Natural killer cell (primary cell): ENCODE data around the gene METTL1. TPM values are rescaled to one million over a fixed set of nuclear protein-coding genes. Genes with fewer than 3 reads are reported as not detected.
"Not testable (repeated sequence)": the region's sequence is repeated elsewhere in the genome, so short reads cannot be mapped to it uniquely, and the experiment has no call there.

Experiments
- ATAC-seq, 3 donors: fragments of 150-1000 bp in 2 of 3; fragments of 200-7000 bp in 1 of 3; cut with Tn5 transposase; 1 replicate in 1 of 3; 2 replicates in 2 of 3; pipeline ENCODE4 v1.10.0; 2021; ENCODE audit warnings: mild to moderate bottlenecking in 2 of 3, moderate library complexity in 2 of 3
- DNase-seq, 2 donors: peaks; one replicate each; pipeline versions ENCODE4 v3.0.0 to v3.0.0-alpha.2; 2013 to 2021; ENCODE audit warnings: mixed read lengths in 1 of 2
- H3K27ac ChIP-seq: one replicate; pipeline ENCODE4 v1.5.1; 2013; ENCODE audit warnings: mild to moderate bottlenecking, low read length
- H3K27me3 ChIP-seq: one replicate; pipeline ENCODE4 v1.6.1; 2013; ENCODE audit warnings: low read length; ENCODE audit not compliant: control insufficient read depth, insufficient read depth
- H3K36me3 ChIP-seq: one replicate; pipeline ENCODE4 v1.6.1; 2013; ENCODE audit warnings: low read length; ENCODE audit not compliant: control insufficient read depth, insufficient read depth
- H3K4me1 ChIP-seq: one replicate; pipeline ENCODE4 v1.6.1; 2013; ENCODE audit warnings: low read length; ENCODE audit not compliant: control insufficient read depth, insufficient read depth
- H3K4me3 ChIP-seq: one replicate; pipeline ENCODE4 v1.5.1; 2013; ENCODE audit warnings: low read length
- H3K9me3 ChIP-seq: one replicate; pipeline ENCODE4 v1.6.1; 2013; ENCODE audit warnings: low read length; ENCODE audit not compliant: control insufficient read depth, insufficient read depth
- H3K27ac Mint-ChIP-seq, 2 donors: one replicate each; pipeline ENCODE4 v1.8.0; 2022; ENCODE audit warnings: mild to moderate bottlenecking in 2 of 2, mixed read lengths in 2 of 2, moderate library complexity in 1 of 2
- H3K27me3 Mint-ChIP-seq, 2 donors: one replicate each; pipeline ENCODE4 v1.8.0; 2022; ENCODE audit warnings: low read depth in 2 of 2, mixed read lengths in 2 of 2
- H3K36me3 Mint-ChIP-seq: one replicate; pipeline ENCODE4 v1.8.0; 2022; ENCODE audit warnings: mixed read lengths
- H3K4me1 Mint-ChIP-seq, 2 donors: one replicate each; pipeline ENCODE4 v1.8.0; 2022; ENCODE audit warnings: mixed read lengths in 2 of 2
- H3K4me3 Mint-ChIP-seq: one replicate; pipeline ENCODE4 v1.8.0; 2022; ENCODE audit warnings: mild to moderate bottlenecking, moderate library complexity, mixed read lengths
- H3K9me3 Mint-ChIP-seq, 2 donors: one replicate each; pipeline ENCODE4 v1.8.0; 2022; ENCODE audit warnings: mixed read lengths in 2 of 2
- CTCF ChIP-seq: fragments of 200-600 bp; IDR thresholded peaks from one replicate; pipeline ENCODE4 v1.8.0; 2022; ENCODE audit warnings: antibody characterized with exemption
- WGBS: methylation state at CpG from one replicate; pipeline ENCODE4 v1.1.7; 2013; ENCODE audit warnings: missing lambda C conversion rate; ENCODE audit not compliant: insufficient coverage; 5-methylcytosine and 5-hydroxymethylcytosine counted together
- intact Hi-C: fragments of 100-400 bp; cut with micrococcal nuclease; formaldehyde crosslinking; loops from one replicate; pipeline ENCODE4 v1.14.2; 2022
- total RNA-seq, 4 donors: library from RNA; stranded (reverse); fragments of 120-200 nt in 1 of 4; gene quantifications; one replicate each; pipeline versions ENCODE4 v1.2.3 to v1.2.4, GENCODE V29; 2013 to 2022

The METTL1 gene
- 10 to 100 TPM in 1 of 3 donors, 1 to 10 TPM in 2; 8.0 to 12.5 (median 8.8) TPM for total RNA-seq
- 5.9 TPM for total RNA-seq (2013)

GRCh38 chr12:57771873-57772428 is at the start of gene METTL1:
Gene METTL1, minus strand, starts transcription at chr12:57772105. Its CDS starts 22 bp downstream, at chr12:57772083.
- Histone ChIP-seq H3K27ac (peak within 1 kb of the TSS; percentile 80), H3K4me3 (peak within 1 kb of the TSS; percentile 77), H3K27me3 (peaks cover 4% of the 10 kb centered on the region), H3K36me3 (no peaks in the 10 kb centered on the region), H3K4me1 (peaks cover 25% of the 10 kb centered on the region), H3K9me3 (no peaks in the 10 kb centered on the region)
- intact Hi-C loops = no loop called here
- H3K27ac Mint-ChIP-seq = peak within 1 kb of the TSS; percentile 89 to 94
- H3K4me3 Mint-ChIP-seq = peak within 1 kb of the TSS; percentile 97
- H3K36me3 Mint-ChIP-seq = no peaks in the 10 kb centered on the region
- DNase-seq = peak; percentile 79 to 94
- 0% methylated on average over 28 of the region's 28 CpGs for WGBS
- H3K27me3 Mint-ChIP-seq = peaks cover 4 to 5% of the 10 kb centered on the region in 2 donors
- H3K4me1 Mint-ChIP-seq = peaks cover 14% of the 10 kb centered on the region in 2 donors
- TF ChIP-seq CTCF = no peak
- H3K9me3 Mint-ChIP-seq = no peaks in the 10 kb centered on the region
- peak; percentile 93 to 94 (median 93) for ATAC-seq

- H3K9me3 Mint-ChIP-seq, H3K9me3 ChIP-seq, H3K4me3 Mint-ChIP-seq, ATAC-seq, H3K27ac ChIP-seq, H3K4me3 ChIP-seq, intact Hi-C loops, H3K27me3 Mint-ChIP-seq, H3K4me1 ChIP-seq, H3K27me3 ChIP-seq, DNase-seq, H3K36me3 Mint-ChIP-seq: not testable (repeated sequence)
- WGBS = 90% methylated on average over 3 of the region's 5 CpGs
- peaks cover 56% of the 10 kb centered on the region for H3K36me3 ChIP-seq
- peak overlapping the region; percentile 34 to 70 for H3K27ac Mint-ChIP-seq
- peaks cover 11 to 18% of the 10 kb centered on the region in 2 donors for H3K4me1 Mint-ChIP-seq
These were observed 49.1 kb upstream of the METTL1 start for GRCh38 chr12:57821015-57821414.

GRCh38 chr12:57820119-57820518 is 48.2 kb upstream of the METTL1 start:
- H3K4me3 ChIP-seq, DNase-seq, H3K4me3 Mint-ChIP-seq, H3K27ac ChIP-seq, H3K9me3 Mint-ChIP-seq, H3K9me3 ChIP-seq, H3K27me3 Mint-ChIP-seq, ATAC-seq, H3K4me1 ChIP-seq, H3K27me3 ChIP-seq, intact Hi-C loops, H3K36me3 Mint-ChIP-seq: not testable (repeated sequence)
- H3K27ac Mint-ChIP-seq = peak overlapping the region in 1 of 2 donors; percentile 70
- peaks cover 47% of the 10 kb centered on the region for H3K36me3 ChIP-seq
- 95% methylated on average over 6 of the region's 8 CpGs for WGBS
- peaks cover 7 to 11% of the 10 kb centered on the region in 2 donors for H3K4me1 Mint-ChIP-seq

- H3K4me1 Mint-ChIP-seq, H3K4me3 Mint-ChIP-seq, H3K36me3 Mint-ChIP-seq, H3K4me1 ChIP-seq, H3K27me3 Mint-ChIP-seq, ATAC-seq, intact Hi-C loops, H3K27me3 ChIP-seq, H3K27ac ChIP-seq, H3K9me3 Mint-ChIP-seq, DNase-seq, H3K4me3 ChIP-seq, H3K9me3 ChIP-seq: not testable (repeated sequence)
- H3K36me3 ChIP-seq = peaks cover 25% of the 10 kb centered on the region
- peak overlapping the region in 1 of 2 donors; percentile 69 for H3K27ac Mint-ChIP-seq
- 92% methylated on average over 3 of the region's 3 CpGs for WGBS
These were observed 46.1 kb upstream of the METTL1 start for GRCh38 chr12:57817990-57818331.

GRCh38 chr12:57817261-57817989 is 45.5 kb upstream of the METTL1 start:
- no peak for DNase-seq

More at GRCh38 chr12:57817261-57817989, 45.5 kb upstream of the METTL1 start:
- intact Hi-C loops = no loop called here
- Mint-ChIP-seq H3K9me3 (no peaks in the 10 kb centered on the region), H3K27ac (peak overlapping the region in 1 of 2 donors; percentile 11), H3K27me3 (no peaks in the 10 kb centered on the region), H3K36me3 (no peaks in the 10 kb centered on the region), H3K4me1 (peaks cover 7 to 10% of the 10 kb centered on the region in 2 donors), H3K4me3 (no peak overlapping the region)
- no peak for ATAC-seq
- Histone ChIP-seq H3K4me3 (no peak overlapping the region), H3K27me3 (no peaks in the 10 kb centered on the region), H3K27ac (no peak overlapping the region), H3K36me3 (peaks cover 20% of the 10 kb centered on the region), H3K9me3 (no peaks in the 10 kb centered on the region), H3K4me1 (no peaks in the 10 kb centered on the region)
- no peak for TF ChIP-seq CTCF
- 94% methylated on average over 8 of the region's 8 CpGs for WGBS
